Stimulated activated CD8-positive, alpha-beta memory T cell treated with anti-CD3 and anti-CD28 coated beads, Interleukin-7, amount 100 ng/mL, for 48 hours (primary cell): ENCODE data around the gene GPC6.
"Not testable (repeated sequence)": the region's sequence is repeated elsewhere in the genome, so short reads cannot be mapped to it uniquely, and the experiment has no call there.

Source experiments
- DNase-seq, 2 donors: peaks; one replicate each; pipeline ENCODE4 v3.0.0-alpha.2; 2020; ENCODE audit warnings: low read depth in 1 of 2; ENCODE audit errors: extremely low read depth in 1 of 2

Gene GPC6

GRCh38 chr13:93318534-93319254 is 92.1 kb downstream of the GPC6 start:
- no peak for DNase-seq

GRCh38 chr13:93320942-93321341 is 94.3 kb downstream of the GPC6 start:
- DNase-seq = no peak

- DNase-seq = not testable (repeated sequence)
Measured at GRCh38 chr13:93323880-93324279, 97.3 kb downstream of the GPC6 start.

- no peak for DNase-seq
Measured at GRCh38 chr13:93325303-93326233, 99.0 kb downstream of the GPC6 start.

- DNase-seq = no peak
Measured at GRCh38 chr13:93326234-93326811, 99.7 kb downstream of the GPC6 start.

GRCh38 chr13:93328943-93329342 is 102.3 kb downstream of the GPC6 start:
- DNase-seq = no peak

- no peak for DNase-seq
Measured at GRCh38 chr13:93336728-93337127, 110.1 kb downstream of the GPC6 start.

- no peak for DNase-seq
Measured at GRCh38 chr13:93338030-93338429, 111.4 kb downstream of the GPC6 start.

- no peak for DNase-seq
Measured at GRCh38 chr13:93338906-93339305, 112.3 kb downstream of the GPC6 start.

GRCh38 chr13:93339550-93339949 is 112.9 kb downstream of the GPC6 start:
- no peak for DNase-seq

GRCh38 chr13:93341517-93341916 is 114.9 kb downstream of the GPC6 start:
- no peak for DNase-seq

GRCh38 chr13:93343097-93343496 is 116.5 kb downstream of the GPC6 start:
- no peak for DNase-seq

- DNase-seq = no peak
Measured at GRCh38 chr13:93344048-93344705, 117.6 kb downstream of the GPC6 start.

GRCh38 chr13:93345024-93345423 is 118.4 kb downstream of the GPC6 start:
- DNase-seq = no peak

- no peak for DNase-seq
Measured at GRCh38 chr13:93345770-93346169, 119.2 kb downstream of the GPC6 start.

GRCh38 chr13:93352616-93353015 is 126.0 kb downstream of the GPC6 start:
- DNase-seq = no peak

- no peak for DNase-seq
Measured at GRCh38 chr13:93355094-93355493, 128.5 kb downstream of the GPC6 start.

GRCh38 chr13:93356469-93356868 is 129.9 kb downstream of the GPC6 start:
- DNase-seq = no peak

- no peak for DNase-seq
Measured at GRCh38 chr13:93360021-93360420, 133.4 kb downstream of the GPC6 start.

- no peak for DNase-seq
Measured at GRCh38 chr13:93361703-93362102, 135.1 kb downstream of the GPC6 start.

GRCh38 chr13:93364166-93364565 is 137.6 kb downstream of the GPC6 start:
- no peak for DNase-seq
